GM23338 (cell line): ENCODE results near the gene PCSK5. TPM values are rescaled to one million over a fixed set of nuclear protein-coding genes. Genes with fewer than 3 reads are reported as not detected.

Source experiments
- ATAC-seq: fragments of 200-7000 bp; cut with Tn5 transposase; 3 replicates; pipeline ENCODE4 v1.9.1; 2020
- DNase-seq: peaks from one replicate; pipeline ENCODE4 v3.0.0-alpha.2; 2015; ENCODE audit warnings: low spot score
- H2AFZ ChIP-seq: fragments of 200-600 bp; sonication (generic); 2 replicates; pipeline ENCODE4 v1.8.0; 2016; ENCODE audit warnings: antibody characterized with exemption, mild to moderate bottlenecking, moderate library complexity
- H3F3A ChIP-seq: fragments of 200-600 bp; sonication (generic); replicated peaks from 2 replicates; pipeline ENCODE4 v1.8.0; 2017; ENCODE audit warnings: antibody characterized with exemption, mixed run types, low read depth
- H3K27ac ChIP-seq: fragments of 200-600 bp; sonication (generic); 2 replicates; pipeline ENCODE4 v1.6.1; 2016; ENCODE audit warnings: low read depth
- H3K27me3 ChIP-seq: fragments of 200-600 bp; sonication (generic); 2 replicates; pipeline ENCODE4 v1.8.0; 2016; ENCODE audit warnings: mild to moderate bottlenecking, mixed run types, moderate library complexity; ENCODE audit not compliant: insufficient read depth
- H3K36me3 ChIP-seq: fragments of 200-600 bp; sonication (generic); 2 replicates; pipeline ENCODE4 v1.8.0; 2016; ENCODE audit warnings: mild to moderate bottlenecking; ENCODE audit not compliant: insufficient read depth
- H3K4me1 ChIP-seq: fragments of 200-600 bp; sonication (generic); 2 replicates; pipeline ENCODE4 v1.8.0; 2016; ENCODE audit warnings: mild to moderate bottlenecking, moderate library complexity; ENCODE audit not compliant: insufficient read depth
- H3K4me2 ChIP-seq: fragments of 200-600 bp; sonication (generic); 2 replicates; pipeline ENCODE4 v1.7.1; 2017; ENCODE audit warnings: mixed run types
- H3K4me3 ChIP-seq: fragments of 200-600 bp; sonication (generic); 2 replicates; pipeline ENCODE4 v1.6.1; 2016; ENCODE audit warnings: mixed run types
- H3K79me2 ChIP-seq: fragments of 200-600 bp; sonication (generic); replicated peaks from 2 replicates; pipeline ENCODE4 v1.8.0; 2017; ENCODE audit warnings: mild to moderate bottlenecking; ENCODE audit not compliant: insufficient read depth
- H3K9me2 ChIP-seq: fragments of 200-600 bp; sonication (generic); 2 replicates; pipeline ENCODE4 v1.8.0; 2017; ENCODE audit not compliant: insufficient read depth
- H4K20me1 ChIP-seq: fragments of 200-600 bp; sonication (generic); replicated peaks from 2 replicates; pipeline ENCODE4 v1.8.0; 2017; ENCODE audit warnings: mild to moderate bottlenecking; ENCODE audit not compliant: insufficient read depth
- H3K27ac Mint-ChIP-seq: 2 replicates; pipeline ENCODE4 v1.8.0; 2020; ENCODE audit warnings: inconsistent platforms, mild to moderate bottlenecking, moderate library complexity, mixed read lengths
- H3K27me3 Mint-ChIP-seq: 3 replicates; pipeline ENCODE4 v1.8.0; 2022; ENCODE audit warnings: low read depth, mild to moderate bottlenecking, moderate library complexity, mixed read lengths, inconsistent platforms; ENCODE audit not compliant: insufficient read depth, poor library complexity
- H3K36me3 Mint-ChIP-seq: 3 replicates; pipeline ENCODE4 v1.8.0; 2021; ENCODE audit warnings: low read depth, mild to moderate bottlenecking, inconsistent platforms, moderate library complexity, mixed read lengths
- H3K4me1 Mint-ChIP-seq: 3 replicates; pipeline ENCODE4 v1.8.0; 2020; ENCODE audit warnings: mild to moderate bottlenecking, inconsistent platforms, mixed read lengths
- H3K4me3 Mint-ChIP-seq: 3 replicates; pipeline ENCODE4 v1.8.0; 2021; ENCODE audit warnings: moderate library complexity, mild to moderate bottlenecking, inconsistent platforms, mixed read lengths
- H3K9me3 Mint-ChIP-seq: 3 replicates; pipeline ENCODE4 v1.8.0; 2020; ENCODE audit warnings: moderate library complexity, mild to moderate bottlenecking, inconsistent platforms, mixed read lengths
- CREB1 ChIP-seq: fragments of 250-450 bp; sonication (Bioruptor Pico); IDR thresholded peaks from 2 replicates; pipeline ENCODE4 v1.5.0; 2020; ENCODE audit warnings: low read depth, mild to moderate bottlenecking, moderate library complexity
- EZH2 ChIP-seq: fragments of 200-600 bp; sonication (generic); IDR thresholded peaks from one replicate; pipeline ENCODE4 v1.8.0; 2017; ENCODE audit warnings: antibody characterized with exemption, mild to moderate bottlenecking, low read depth; ENCODE audit not compliant: unreplicated experiment
- EZH2phosphoT487 ChIP-seq: fragments of 200-600 bp; sonication (generic); IDR thresholded peaks from one replicate; pipeline ENCODE4 v1.8.1; 2018; ENCODE audit warnings: antibody characterized with exemption; ENCODE audit not compliant: unreplicated experiment
- JUNB ChIP-seq: IDR thresholded peaks from one replicate; pipeline ENCODE4 v1.6.1; 2016; ENCODE audit warnings: antibody characterized with exemption; ENCODE audit not compliant: unreplicated experiment
- NANOG ChIP-seq: IDR thresholded peaks from 2 replicates; pipeline ENCODE4 v1.6.1; 2016; ENCODE audit warnings: antibody characterized with exemption, borderline replicate concordance
- POLR2AphosphoS5 ChIP-seq: IDR thresholded peaks from 2 replicates; pipeline ENCODE4 v1.6.1; 2016; ENCODE audit warnings: antibody characterized with exemption, low read depth
- STAT1 ChIP-seq: IDR thresholded peaks from one replicate; pipeline ENCODE4 v1.6.1; 2016; ENCODE audit warnings: antibody characterized with exemption; ENCODE audit not compliant: unreplicated experiment
- ZNF114 ChIP-seq: fragments of 250-450 bp; sonication (Bioruptor Pico); IDR thresholded peaks from 2 replicates; pipeline ENCODE4 v1.5.0; 2020; ENCODE audit warnings: mild to moderate bottlenecking, moderate library complexity
- ZNF331 ChIP-seq: fragments of 250-450 bp; sonication (Bioruptor Pico); IDR thresholded peaks from 2 replicates; pipeline ENCODE4 v1.5.0; 2020; ENCODE audit warnings: low read depth, mild to moderate bottlenecking, moderate library complexity
- polyA plus RNA-seq: library from polyadenylated mRNA; unstranded; fragments of >200 nt; fragmentation: Nextera tagmentation; extraction: Ambion mirVana; gene quantifications from 2 replicates; pipeline ENCODE4 v1.2.1, GENCODE V29; 2016
- total RNA-seq: library from RNA; depleted of rRNA; stranded (reverse); fragments of >200 nt; shearing (Covaris generic); gene quantifications from 2 replicates; pipeline ENCODE4 v1.2.3, GENCODE V29; 2014
- TF ChIP-seq, protein P1 (sequence below): fragments of 250-450 bp; sonication (Bioruptor Pico); IDR thresholded peaks from 2 replicates; pipeline ENCODE4 v1.5.0; 2020; ENCODE audit warnings: mild to moderate bottlenecking, moderate library complexity
- TF ChIP-seq, protein P2 (sequence below): IDR thresholded peaks from one replicate; pipeline ENCODE4 v1.6.1; 2018; ENCODE audit warnings: antibody characterized with exemption; ENCODE audit not compliant: unreplicated experiment
- TF ChIP-seq, protein P3 (sequence below), 2 experiments: fragments of 200-600 bp in 1 of 2; sonication (generic) in 1 of 2; conservative IDR thresholded peaks; 2 replicates each; pipeline versions ENCODE4 v1.5.1 to v1.6.1; 2016 to 2017; ENCODE audit warnings: antibody characterized with exemption in 2 of 2, low read depth in 2 of 2, mild to moderate bottlenecking in 2 of 2, moderate library complexity in 1 of 2
- TF ChIP-seq, protein P4 (sequence below): IDR thresholded peaks from 2 replicates; pipeline ENCODE4 v1.6.1; 2016; ENCODE audit warnings: antibody characterized with exemption

The PCSK5 gene
- total and polyA plus RNA-seq, 2 experiments from 2014 or later = 12.3 to 34.8 TPM

DNA sequence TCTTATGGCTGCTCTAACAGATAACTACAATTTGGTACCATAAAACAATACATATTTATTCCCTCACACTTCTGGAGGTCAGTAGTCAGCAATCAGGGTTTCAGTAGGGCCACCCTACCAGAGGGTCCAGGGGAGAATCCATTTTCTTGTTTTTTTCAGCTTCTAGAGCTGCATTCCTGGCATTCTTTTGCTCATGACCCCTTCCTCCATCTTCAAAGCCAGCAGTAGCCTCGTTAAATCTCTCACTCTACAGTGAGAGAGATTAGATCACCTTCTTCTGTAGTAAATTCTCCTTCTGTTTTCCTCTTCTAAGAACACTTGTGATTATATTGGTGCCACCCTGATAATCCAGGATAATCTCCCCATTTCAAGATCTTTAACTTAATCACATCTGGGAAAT, 316.3 kb downstream of the PCSK5 start:
- Histone ChIP-seq H3K27ac (no peak overlapping the region), H3F3A (no peaks in the 10 kb centered on the region), H3K27me3 (no peaks in the 10 kb centered on the region), H3K9me2 (no peaks in the 10 kb centered on the region; the same call in 1 of the 2 replicates), H3K4me2 (peak overlapping the region; percentile 13; the same call in 1 of the 2 replicates), H3K4me1 (no peaks in the 10 kb centered on the region; the same call in 1 of the 2 replicates), H2AFZ (no peak overlapping the region), H3K4me3 (no peak overlapping the region), H3K36me3 (no peaks in the 10 kb centered on the region), H4K20me1 (no peaks in the 10 kb centered on the region), H3K79me2 (no peaks in the 10 kb centered on the region)
- H3K4me1 Mint-ChIP-seq = peaks cover 10% of the 10 kb centered on the region
- ATAC-seq = peak; percentile 80
- H3K27ac Mint-ChIP-seq = no peak overlapping the region
- no peaks in the 10 kb centered on the region; the same call in 2 of the 3 replicates for H3K36me3 Mint-ChIP-seq
- TF ChIP-seq, protein P1, sequence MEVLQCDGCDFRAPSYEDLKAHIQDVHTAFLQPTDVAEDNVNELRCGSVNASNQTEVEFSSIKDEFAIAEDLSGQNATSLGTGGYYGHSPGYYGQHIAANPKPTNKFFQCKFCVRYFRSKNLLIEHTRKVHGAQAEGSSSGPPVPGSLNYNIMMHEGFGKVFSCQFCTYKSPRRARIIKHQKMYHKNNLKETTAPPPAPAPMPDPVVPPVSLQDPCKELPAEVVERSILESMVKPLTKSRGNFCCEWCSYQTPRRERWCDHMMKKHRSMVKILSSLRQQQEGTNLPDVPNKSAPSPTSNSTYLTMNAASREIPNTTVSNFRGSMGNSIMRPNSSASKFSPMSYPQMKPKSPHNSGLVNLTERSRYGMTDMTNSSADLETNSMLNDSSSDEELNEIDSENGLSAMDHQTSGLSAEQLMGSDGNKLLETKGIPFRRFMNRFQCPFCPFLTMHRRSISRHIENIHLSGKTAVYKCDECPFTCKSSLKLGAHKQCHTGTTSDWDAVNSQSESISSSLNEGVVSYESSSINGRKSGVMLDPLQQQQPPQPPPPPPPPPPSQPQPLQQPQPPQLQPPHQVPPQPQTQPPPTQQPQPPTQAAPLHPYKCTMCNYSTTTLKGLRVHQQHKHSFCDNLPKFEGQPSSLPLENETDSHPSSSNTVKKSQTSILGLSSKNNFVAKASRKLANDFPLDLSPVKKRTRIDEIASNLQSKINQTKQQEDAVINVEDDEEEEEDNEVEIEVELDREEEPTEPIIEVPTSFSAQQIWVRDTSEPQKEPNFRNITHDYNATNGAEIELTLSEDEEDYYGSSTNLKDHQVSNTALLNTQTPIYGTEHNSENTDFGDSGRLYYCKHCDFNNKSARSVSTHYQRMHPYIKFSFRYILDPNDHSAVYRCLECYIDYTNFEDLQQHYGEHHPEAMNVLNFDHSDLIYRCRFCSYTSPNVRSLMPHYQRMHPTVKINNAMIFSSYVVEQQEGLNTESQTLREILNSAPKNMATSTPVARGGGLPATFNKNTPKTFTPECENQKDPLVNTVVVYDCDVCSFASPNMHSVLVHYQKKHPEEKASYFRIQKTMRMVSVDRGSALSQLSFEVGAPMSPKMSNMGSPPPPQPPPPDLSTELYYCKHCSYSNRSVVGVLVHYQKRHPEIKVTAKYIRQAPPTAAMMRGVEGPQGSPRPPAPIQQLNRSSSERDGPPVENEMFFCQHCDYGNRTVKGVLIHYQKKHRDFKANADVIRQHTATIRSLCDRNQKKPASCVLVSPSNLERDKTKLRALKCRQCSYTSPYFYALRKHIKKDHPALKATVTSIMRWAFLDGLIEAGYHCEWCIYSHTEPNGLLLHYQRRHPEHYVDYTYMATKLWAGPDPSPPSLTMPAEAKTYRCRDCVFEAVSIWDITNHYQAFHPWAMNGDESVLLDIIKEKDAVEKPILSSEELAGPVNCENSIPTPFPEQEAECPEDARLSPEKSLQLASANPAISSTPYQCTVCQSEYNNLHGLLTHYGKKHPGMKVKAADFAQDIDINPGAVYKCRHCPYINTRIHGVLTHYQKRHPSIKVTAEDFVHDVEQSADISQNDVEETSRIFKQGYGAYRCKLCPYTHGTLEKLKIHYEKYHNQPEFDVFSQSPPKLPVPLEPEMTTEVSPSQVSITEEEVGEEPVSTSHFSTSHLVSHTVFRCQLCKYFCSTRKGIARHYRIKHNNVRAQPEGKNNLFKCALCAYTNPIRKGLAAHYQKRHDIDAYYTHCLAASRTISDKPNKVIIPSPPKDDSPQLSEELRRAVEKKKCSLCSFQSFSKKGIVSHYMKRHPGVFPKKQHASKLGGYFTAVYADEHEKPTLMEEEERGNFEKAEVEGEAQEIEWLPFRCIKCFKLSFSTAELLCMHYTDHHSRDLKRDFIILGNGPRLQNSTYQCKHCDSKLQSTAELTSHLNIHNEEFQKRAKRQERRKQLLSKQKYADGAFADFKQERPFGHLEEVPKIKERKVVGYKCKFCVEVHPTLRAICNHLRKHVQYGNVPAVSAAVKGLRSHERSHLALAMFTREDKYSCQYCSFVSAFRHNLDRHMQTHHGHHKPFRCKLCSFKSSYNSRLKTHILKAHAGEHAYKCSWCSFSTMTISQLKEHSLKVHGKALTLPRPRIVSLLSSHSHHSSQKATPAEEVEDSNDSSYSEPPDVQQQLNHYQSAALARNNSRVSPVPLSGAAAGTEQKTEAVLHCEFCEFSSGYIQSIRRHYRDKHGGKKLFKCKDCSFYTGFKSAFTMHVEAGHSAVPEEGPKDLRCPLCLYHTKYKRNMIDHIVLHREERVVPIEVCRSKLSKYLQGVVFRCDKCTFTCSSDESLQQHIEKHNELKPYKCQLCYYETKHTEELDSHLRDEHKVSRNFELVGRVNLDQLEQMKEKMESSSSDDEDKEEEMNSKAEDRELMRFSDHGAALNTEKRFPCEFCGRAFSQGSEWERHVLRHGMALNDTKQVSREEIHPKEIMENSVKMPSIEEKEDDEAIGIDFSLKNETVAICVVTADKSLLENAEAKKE = no peak
- TF ChIP-seq STAT1 (no peak), ZNF114 (CRISPR knock-in tag) (no peak), EZH2 (no peak), CREB1 (CRISPR knock-in tag) (no peak), EZH2phosphoT487 (no peak), ZNF331 (CRISPR knock-in tag) (no peak), JUNB (no peak), NANOG (no peak), POLR2AphosphoS5 (no peak)
- TF ChIP-seq, protein P2, sequence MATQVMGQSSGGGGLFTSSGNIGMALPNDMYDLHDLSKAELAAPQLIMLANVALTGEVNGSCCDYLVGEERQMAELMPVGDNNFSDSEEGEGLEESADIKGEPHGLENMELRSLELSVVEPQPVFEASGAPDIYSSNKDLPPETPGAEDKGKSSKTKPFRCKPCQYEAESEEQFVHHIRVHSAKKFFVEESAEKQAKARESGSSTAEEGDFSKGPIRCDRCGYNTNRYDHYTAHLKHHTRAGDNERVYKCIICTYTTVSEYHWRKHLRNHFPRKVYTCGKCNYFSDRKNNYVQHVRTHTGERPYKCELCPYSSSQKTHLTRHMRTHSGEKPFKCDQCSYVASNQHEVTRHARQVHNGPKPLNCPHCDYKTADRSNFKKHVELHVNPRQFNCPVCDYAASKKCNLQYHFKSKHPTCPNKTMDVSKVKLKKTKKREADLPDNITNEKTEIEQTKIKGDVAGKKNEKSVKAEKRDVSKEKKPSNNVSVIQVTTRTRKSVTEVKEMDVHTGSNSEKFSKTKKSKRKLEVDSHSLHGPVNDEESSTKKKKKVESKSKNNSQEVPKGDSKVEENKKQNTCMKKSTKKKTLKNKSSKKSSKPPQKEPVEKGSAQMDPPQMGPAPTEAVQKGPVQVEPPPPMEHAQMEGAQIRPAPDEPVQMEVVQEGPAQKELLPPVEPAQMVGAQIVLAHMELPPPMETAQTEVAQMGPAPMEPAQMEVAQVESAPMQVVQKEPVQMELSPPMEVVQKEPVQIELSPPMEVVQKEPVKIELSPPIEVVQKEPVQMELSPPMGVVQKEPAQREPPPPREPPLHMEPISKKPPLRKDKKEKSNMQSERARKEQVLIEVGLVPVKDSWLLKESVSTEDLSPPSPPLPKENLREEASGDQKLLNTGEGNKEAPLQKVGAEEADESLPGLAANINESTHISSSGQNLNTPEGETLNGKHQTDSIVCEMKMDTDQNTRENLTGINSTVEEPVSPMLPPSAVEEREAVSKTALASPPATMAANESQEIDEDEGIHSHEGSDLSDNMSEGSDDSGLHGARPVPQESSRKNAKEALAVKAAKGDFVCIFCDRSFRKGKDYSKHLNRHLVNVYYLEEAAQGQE = no peak
- TF ChIP-seq, protein P3, sequence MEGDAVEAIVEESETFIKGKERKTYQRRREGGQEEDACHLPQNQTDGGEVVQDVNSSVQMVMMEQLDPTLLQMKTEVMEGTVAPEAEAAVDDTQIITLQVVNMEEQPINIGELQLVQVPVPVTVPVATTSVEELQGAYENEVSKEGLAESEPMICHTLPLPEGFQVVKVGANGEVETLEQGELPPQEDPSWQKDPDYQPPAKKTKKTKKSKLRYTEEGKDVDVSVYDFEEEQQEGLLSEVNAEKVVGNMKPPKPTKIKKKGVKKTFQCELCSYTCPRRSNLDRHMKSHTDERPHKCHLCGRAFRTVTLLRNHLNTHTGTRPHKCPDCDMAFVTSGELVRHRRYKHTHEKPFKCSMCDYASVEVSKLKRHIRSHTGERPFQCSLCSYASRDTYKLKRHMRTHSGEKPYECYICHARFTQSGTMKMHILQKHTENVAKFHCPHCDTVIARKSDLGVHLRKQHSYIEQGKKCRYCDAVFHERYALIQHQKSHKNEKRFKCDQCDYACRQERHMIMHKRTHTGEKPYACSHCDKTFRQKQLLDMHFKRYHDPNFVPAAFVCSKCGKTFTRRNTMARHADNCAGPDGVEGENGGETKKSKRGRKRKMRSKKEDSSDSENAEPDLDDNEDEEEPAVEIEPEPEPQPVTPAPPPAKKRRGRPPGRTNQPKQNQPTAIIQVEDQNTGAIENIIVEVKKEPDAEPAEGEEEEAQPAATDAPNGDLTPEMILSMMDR (conservative IDR thresholded peaks at IDR 0.05; ENCODE audit: low read depth in 2 of 2) = no peak
- TF ChIP-seq, protein P4, sequence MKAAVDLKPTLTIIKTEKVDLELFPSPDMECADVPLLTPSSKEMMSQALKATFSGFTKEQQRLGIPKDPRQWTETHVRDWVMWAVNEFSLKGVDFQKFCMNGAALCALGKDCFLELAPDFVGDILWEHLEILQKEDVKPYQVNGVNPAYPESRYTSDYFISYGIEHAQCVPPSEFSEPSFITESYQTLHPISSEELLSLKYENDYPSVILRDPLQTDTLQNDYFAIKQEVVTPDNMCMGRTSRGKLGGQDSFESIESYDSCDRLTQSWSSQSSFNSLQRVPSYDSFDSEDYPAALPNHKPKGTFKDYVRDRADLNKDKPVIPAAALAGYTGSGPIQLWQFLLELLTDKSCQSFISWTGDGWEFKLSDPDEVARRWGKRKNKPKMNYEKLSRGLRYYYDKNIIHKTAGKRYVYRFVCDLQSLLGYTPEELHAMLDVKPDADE = no peak
- H3K27me3 Mint-ChIP-seq = no peaks in the 10 kb centered on the region
- no peak overlapping the region for H3K4me3 Mint-ChIP-seq
- H3K9me3 Mint-ChIP-seq = no peaks in the 10 kb centered on the region; the same call in 2 of the 3 replicates
- DNase-seq = peak; percentile 70
